MM.1S (cell line): ENCODE results near the gene KRT78.

Source experiments
- DNase-seq: peaks from one replicate; pipeline ENCODE4 v3.0.0-alpha.2; 2015
- H2AFZ ChIP-seq: fragments of 300-600 bp; sonication (generic); 2 replicates; pipeline ENCODE4 v1.6.0; 2016; ENCODE audit warnings: antibody characterized with exemption, low read length
- H3F3A ChIP-seq: fragments of 300-600 bp; sonication (generic); 2 replicates; pipeline ENCODE4 v1.6.1; 2016; ENCODE audit warnings: mild to moderate bottlenecking, antibody characterized with exemption, low read length, moderate library complexity, mixed read lengths; ENCODE audit not compliant: insufficient read depth
- H3K27ac ChIP-seq: fragments of 300-600 bp; sonication (generic); 2 replicates; pipeline ENCODE4 v1.5.1; 2016; ENCODE audit warnings: mild to moderate bottlenecking, low read length
- H3K27me3 ChIP-seq: fragments of 300-600 bp; sonication (generic); replicated peaks from 2 replicates; pipeline ENCODE4 v1.6.0; 2016; ENCODE audit warnings: low read length; ENCODE audit not compliant: insufficient read depth
- H3K36me3 ChIP-seq: fragments of 300-600 bp; sonication (generic); replicated peaks from 2 replicates; pipeline ENCODE4 v1.6.1; 2016; ENCODE audit warnings: mild to moderate bottlenecking, low read length, mixed read lengths; ENCODE audit not compliant: insufficient read depth
- H3K4me1 ChIP-seq: fragments of 300-600 bp; sonication (generic); 2 replicates; pipeline ENCODE4 v1.6.1; 2016; ENCODE audit warnings: low read length, mixed read lengths
- H3K4me2 ChIP-seq: fragments of 300-600 bp; sonication (generic); 2 replicates; pipeline ENCODE4 v1.6.0; 2016; ENCODE audit warnings: low read depth, low read length
- H3K4me3 ChIP-seq: fragments of 300-600 bp; sonication (generic); 2 replicates; pipeline ENCODE4 v1.5.1; 2016; ENCODE audit warnings: low read length, mixed read lengths
- H3K79me2 ChIP-seq: fragments of 300-600 bp; sonication (generic); 2 replicates; pipeline ENCODE4 v1.6.1; 2016; ENCODE audit warnings: mixed run types, low read length, mixed read lengths
- H3K9ac ChIP-seq: fragments of 300-600 bp; sonication (generic); 2 replicates; pipeline ENCODE4 v1.6.1; 2016; ENCODE audit warnings: low read length, mixed read lengths
- H3K9me2 ChIP-seq: fragments of 300-600 bp; sonication (generic); replicated peaks from 2 replicates; pipeline ENCODE4 v1.6.1; 2016; ENCODE audit warnings: mild to moderate bottlenecking, low read length, mixed read lengths; ENCODE audit not compliant: insufficient read depth
- H3K9me3 ChIP-seq: fragments of 300-600 bp; sonication (generic); replicated peaks from 2 replicates; pipeline ENCODE4 v1.6.1; 2016; ENCODE audit warnings: mild to moderate bottlenecking, low read length, mixed read lengths; ENCODE audit not compliant: insufficient read depth
- H4K20me1 ChIP-seq: fragments of 300-600 bp; sonication (generic); 2 replicates; pipeline ENCODE4 v1.6.1; 2016; ENCODE audit warnings: mild to moderate bottlenecking, low read length, moderate library complexity, mixed read lengths; ENCODE audit not compliant: insufficient read depth
- EZH2 ChIP-seq: fragments of 300-600 bp; sonication (generic); optimal IDR thresholded peaks from 2 replicates; pipeline ENCODE3; 2017; ENCODE audit warnings: low read depth, mild to moderate bottlenecking, antibody characterized with exemption, low read length, mixed read lengths
- EZH2phosphoT487 ChIP-seq: fragments of 300-600 bp; sonication (generic); IDR thresholded peaks from 2 replicates; pipeline ENCODE4 v1.6.1; 2018; ENCODE audit warnings: antibody characterized with exemption, low read length
- TF ChIP-seq, protein P1 (sequence below): fragments of 300-600 bp; sonication (generic); IDR thresholded peaks from 2 replicates; pipeline ENCODE4 v1.5.1; 2016; ENCODE audit warnings: antibody characterized with exemption, low read length, mixed read lengths

KRT78 gene

GRCh38 chr12:52794479-52795331 is 54.1 kb downstream of the KRT78 start:
- Histone ChIP-seq H3K9me2 (no peaks in the 10 kb centered on the region), H3K27ac (no peak overlapping the region), H3K4me1 (no peaks in the 10 kb centered on the region), H3K27me3 (peaks cover 74% of the 10 kb centered on the region), H3K79me2 (no peaks in the 10 kb centered on the region), H3K4me2 (no peak overlapping the region), H3K9ac (no peak overlapping the region), H3K36me3 (no peaks in the 10 kb centered on the region), H3K9me3 (no peaks in the 10 kb centered on the region), H4K20me1 (no peaks in the 10 kb centered on the region), H3K4me3 (no peak overlapping the region), H2AFZ (no peak overlapping the region), H3F3A (no peaks in the 10 kb centered on the region)
- DNase-seq: no peak
- no peak for TF ChIP-seq EZH2phosphoT487
- no peak for TF ChIP-seq EZH2

DNA sequence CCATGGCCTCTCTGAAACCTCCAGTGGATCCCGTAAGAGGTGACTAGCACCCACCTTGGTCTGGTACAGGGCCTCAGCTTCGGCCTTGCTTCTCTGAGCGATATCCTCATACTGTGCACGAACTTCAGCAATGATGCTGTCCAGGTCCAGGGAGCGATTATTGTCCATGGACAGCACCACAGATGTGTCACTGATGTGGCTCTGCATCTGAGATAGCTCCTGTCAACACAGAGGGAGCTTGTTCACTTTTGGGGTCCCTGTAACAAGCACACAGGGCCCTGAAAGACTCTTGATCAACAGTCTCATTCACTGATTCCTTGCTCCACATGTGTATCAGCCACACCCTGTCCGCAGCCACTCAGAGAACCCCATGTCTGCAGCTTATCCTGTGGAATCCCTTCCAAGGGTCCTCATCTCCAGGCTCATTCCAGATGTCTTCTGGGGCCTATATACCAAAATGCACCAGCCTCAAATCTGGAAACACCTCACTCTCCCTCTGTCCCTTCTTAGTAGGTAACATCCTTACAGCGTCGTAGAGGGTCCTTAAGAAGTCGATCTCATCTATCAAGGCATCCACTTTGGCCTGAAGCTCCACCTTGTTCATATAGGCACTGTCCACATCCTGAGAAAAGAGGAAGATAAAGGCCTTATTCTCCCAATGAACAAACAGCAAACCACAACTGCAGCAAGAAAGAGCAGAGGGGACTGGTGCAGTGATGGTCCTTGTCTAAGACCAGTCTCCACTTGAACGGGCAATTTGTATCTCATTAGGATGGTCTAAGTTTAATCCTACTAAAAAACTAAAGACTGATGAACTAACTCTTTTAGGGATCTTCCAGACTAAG is 56.4 kb downstream of the KRT78 start:
- Histone ChIP-seq H3K9me3 (no peaks in the 10 kb centered on the region), H3K4me1 (no peaks in the 10 kb centered on the region), H4K20me1 (no peaks in the 10 kb centered on the region), H3K27ac (no peak overlapping the region), H3K36me3 (no peaks in the 10 kb centered on the region), H3K9me2 (no peaks in the 10 kb centered on the region), H3K4me3 (no peak overlapping the region), H3K4me2 (no peak overlapping the region), H2AFZ (no peak overlapping the region), H3F3A (no peaks in the 10 kb centered on the region), H3K79me2 (no peaks in the 10 kb centered on the region), H3K9ac (no peak overlapping the region), H3K27me3 (peaks cover 80% of the 10 kb centered on the region)
- TF ChIP-seq, protein P1, sequence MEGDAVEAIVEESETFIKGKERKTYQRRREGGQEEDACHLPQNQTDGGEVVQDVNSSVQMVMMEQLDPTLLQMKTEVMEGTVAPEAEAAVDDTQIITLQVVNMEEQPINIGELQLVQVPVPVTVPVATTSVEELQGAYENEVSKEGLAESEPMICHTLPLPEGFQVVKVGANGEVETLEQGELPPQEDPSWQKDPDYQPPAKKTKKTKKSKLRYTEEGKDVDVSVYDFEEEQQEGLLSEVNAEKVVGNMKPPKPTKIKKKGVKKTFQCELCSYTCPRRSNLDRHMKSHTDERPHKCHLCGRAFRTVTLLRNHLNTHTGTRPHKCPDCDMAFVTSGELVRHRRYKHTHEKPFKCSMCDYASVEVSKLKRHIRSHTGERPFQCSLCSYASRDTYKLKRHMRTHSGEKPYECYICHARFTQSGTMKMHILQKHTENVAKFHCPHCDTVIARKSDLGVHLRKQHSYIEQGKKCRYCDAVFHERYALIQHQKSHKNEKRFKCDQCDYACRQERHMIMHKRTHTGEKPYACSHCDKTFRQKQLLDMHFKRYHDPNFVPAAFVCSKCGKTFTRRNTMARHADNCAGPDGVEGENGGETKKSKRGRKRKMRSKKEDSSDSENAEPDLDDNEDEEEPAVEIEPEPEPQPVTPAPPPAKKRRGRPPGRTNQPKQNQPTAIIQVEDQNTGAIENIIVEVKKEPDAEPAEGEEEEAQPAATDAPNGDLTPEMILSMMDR: no peak
- no peak for TF ChIP-seq EZH2
- TF ChIP-seq EZH2phosphoT487: no peak
- DNase-seq: no peak

- Histone ChIP-seq H3K9ac (no peak overlapping the region), H3K36me3 (no peaks in the 10 kb centered on the region), H3K79me2 (no peaks in the 10 kb centered on the region), H4K20me1 (no peaks in the 10 kb centered on the region), H3K9me2 (no peaks in the 10 kb centered on the region), H3K27ac (no peak overlapping the region), H3K9me3 (no peaks in the 10 kb centered on the region), H2AFZ (no peak overlapping the region), H3K4me2 (no peak overlapping the region), H3K27me3 (peaks cover 73% of the 10 kb centered on the region), H3K4me1 (no peaks in the 10 kb centered on the region), H3F3A (no peaks in the 10 kb centered on the region), H3K4me3 (no peak overlapping the region)
- TF ChIP-seq, protein P1: no peak
- no peak for TF ChIP-seq EZH2
- TF ChIP-seq EZH2phosphoT487: no peak
- no peak for DNase-seq
Observed at GRCh38 chr12:52791271-52792184, 57.3 kb downstream of the KRT78 start.
